Cardiac ventricle fibroblast (primary cell): ENCODE results near the gene ANKRD35. TPM values are rescaled to one million over a fixed set of nuclear protein-coding genes. Genes with fewer than 3 reads are reported as not detected.

Experiments
- total RNA-seq: library from RNA; depleted of rRNA; stranded (reverse); fragments of >200 nt; gene quantifications from 2 replicates; pipeline ENCODE4 v1.2.3, GENCODE V29; 2015

Gene ANKRD35, protein sequence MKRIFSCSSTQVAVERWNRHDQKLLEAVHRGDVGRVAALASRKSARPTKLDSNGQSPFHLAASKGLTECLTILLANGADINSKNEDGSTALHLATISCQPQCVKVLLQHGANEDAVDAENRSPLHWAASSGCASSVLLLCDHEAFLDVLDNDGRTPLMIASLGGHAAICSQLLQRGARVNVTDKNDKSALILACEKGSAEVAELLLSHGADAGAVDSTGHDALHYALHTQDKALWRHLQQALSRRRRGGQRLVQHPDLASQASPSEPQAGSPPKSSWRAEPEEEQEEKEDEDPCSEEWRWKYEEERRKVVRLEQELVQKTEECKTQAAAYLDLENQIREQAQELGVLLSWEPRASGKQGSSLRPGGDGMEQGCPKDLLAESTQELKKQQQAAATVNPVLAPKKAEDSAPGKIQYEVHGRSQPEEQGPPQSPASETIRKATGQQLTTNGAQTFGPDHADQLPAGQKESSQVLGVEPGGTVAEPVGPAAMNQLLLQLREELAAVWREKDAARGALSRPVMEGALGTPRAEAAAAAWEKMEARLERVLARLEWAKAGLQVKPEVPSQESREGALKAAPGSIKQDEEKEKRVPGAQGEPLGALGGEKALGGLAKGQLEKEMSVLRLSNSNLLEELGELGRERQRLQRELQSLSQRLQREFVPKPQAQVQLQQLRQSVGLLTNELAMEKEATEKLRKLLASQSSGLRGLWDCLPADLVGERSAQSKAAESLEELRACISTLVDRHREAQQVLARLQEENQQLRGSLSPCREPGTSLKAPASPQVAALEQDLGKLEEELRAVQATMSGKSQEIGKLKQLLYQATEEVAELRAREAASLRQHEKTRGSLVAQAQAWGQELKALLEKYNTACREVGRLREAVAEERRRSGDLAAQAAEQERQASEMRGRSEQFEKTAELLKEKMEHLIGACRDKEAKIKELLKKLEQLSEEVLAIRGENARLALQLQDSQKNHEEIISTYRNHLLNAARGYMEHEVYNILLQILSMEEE
- total RNA-seq: 4.2 and 5.0 TPM in 2 replicates

DNA sequence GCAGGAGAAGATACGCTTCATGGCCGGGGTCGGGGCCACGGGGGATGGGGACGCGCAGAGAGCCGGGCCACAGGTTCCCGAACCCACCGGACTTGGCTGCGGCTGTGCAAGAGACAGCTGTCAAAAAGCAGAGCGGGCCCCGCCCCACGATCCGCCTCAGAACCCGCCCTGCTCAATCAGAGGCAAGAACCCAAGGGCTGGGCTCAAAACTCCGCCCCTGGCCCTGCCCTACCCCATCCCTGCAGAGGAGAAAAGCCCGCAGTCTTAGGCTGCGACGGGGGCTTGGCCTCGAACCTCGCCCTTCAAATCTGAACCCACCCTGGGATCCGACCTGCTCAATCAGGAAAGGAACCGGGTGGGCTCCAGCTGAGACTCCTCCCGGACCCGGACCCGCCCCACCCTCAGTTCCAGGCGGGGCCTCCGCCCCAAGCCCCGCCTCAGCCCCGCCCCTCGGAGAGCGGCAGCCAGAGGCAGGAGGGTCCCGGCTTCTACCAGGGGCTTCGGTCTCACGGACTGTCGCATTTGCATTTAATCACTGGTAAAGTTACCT, at the start of gene ANKRD35:
ANKRD35 (minus strand) TSS at position 129 of the 550 bp plus-strand sequence; CDS start at position 21, 108 bp downstream.

DNA sequence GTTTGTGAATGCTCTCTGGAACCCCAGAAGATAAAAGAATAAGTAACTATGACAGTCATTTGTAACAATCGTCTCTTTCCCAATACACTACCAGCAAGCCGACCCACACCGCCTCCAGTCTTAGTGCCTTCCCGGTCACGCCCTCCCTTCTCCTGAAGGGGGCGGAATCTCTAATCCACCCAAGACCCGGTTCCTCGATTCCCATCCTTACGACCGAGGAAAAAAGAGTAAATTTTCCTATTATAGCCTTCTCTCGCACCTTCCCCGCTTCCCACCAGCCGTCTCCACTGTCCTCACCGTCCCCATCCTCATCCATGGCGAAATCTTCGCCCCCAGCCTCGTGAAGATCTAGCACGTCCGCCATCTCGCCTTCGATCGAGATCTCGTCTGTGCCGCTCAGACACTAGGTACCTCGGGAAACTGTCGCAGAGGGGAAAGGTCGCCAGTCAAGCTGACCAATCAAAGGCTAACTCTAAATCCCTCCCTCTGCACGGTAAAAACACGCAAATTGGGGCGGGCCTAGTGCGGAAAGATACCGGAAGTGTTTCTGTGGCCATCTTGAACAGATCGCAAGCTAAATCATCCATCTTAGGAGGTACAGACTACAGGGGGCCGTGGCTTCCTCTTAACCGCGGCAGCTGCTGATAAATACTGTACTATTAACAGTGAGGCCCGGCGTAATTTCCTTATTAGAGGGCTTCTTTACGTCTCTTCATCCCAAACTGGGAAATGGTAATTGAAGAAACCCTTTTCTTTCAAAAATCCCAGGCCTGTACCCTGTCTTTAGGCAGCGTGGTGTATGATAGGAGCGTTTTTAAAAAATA, 41.6 kb upstream of the ANKRD35 start, which contains the start of gene RBM8A:
RBM8A (minus strand) TSS at position 422 of the 824 bp plus-strand sequence; CDS start at position 364, 58 bp downstream.

DNA sequence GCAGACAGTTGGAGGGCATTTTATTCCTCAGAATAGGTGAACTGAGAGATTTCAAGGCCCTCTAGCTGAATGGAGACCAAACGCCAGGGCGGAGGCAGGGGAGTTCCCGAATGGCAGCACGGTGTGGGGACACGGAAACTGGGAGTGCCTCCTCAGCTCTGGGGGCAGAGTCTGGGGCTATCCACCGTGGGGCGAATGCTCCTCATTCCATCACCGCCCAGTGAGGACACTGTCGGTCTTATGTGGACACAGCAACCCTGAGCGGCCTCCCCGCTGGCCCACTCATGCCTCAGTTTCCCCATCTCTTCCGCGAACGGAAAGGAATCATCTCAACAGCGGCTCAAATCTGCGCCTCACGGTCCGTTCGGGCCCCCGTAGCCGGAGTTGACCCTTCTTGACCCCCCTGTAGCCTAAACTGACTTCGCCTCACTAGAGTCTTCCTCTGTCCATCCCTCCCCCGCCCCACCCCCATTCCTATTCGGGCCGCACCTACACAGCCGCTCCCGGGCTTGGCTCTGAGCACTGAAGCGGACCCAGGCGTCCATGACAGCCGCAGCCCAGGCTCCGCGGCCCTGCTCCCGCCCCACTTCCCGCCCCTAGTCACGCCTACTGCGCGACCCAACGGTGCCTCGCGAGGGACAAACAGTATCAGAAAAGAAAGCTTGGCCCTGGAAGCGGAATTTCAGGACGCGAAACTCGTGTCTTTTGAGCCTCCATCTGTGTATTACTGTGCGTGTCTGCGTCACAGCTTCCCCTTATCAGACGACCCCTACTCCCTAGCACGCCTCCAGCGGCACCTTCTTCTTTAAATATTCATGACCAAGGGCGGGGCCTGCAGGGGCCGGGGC, 32.7 kb upstream of the ANKRD35 start, which contains the start of gene PEX11B:
PEX11B (minus strand) TSS at position 574 of the 848 bp plus-strand sequence; CDS start at position 545, 29 bp downstream.

DNA sequence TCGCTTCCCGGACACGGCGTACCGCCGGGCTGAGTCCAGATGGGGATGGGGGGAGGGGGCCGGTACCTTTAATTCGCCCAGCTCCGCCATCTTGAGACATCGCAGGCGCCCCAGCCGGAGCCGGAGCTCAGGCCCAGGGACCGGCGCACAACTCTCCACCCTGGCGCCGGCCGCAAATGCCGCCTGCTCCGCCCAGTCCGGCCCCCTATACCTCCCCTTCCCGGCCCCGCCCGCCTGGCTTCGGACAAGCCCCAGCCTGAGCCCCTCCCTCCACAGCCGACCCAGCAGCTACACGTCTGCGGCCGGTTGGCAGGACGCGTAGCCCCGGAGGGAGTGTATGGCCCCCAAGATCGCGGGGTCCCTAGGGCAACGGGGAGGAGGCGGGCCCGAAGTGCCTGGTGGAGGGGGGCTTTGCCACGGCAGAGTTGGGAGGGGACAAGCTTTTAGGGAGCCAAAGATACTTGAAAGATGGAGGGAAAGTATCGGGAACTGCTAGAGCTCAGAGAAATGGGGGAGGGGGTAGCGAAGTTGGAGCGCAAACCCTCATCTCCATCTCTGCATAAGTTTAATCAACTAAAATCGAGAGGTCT, 26.7 kb downstream of the ANKRD35 start, which contains the start of gene PIAS3:
PIAS3 (minus strand) TSS at position 181 of the 590 bp plus-strand sequence; CDS start at position 90, 91 bp downstream.

DNA sequence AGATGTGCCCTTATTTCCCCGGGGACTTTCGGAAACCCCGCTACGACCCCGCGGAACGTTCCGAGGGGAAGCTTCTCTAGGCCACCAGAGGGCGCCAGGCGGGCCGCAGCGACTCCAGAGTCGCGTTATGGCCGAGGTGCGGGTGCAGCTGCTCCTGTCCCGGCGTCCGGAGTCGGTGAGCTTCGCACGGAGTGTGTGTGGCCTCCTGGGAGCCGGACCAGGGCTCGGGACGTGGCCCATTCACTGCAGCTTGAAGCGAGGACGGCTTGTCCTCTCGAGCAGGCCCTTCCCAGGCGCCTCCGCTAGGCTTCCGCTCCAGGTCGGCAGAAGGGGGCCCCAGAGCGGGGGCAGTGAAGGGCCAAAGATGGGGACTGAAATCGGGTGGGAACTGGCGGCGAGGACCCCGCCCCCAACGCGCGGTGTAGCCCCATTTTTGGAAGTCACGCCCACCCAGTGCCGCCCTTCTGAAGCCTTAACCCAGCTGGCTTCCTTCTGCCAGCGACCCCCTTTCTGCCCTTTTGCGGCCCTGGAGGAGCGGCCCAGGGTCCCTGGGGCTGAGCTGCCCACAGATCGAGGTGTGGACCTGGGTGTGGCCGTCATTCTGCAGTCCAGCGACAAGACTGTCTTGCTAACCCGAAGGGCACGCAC, 40.0 kb downstream of the ANKRD35 start, which contains the start of gene NUDT17:
NUDT17 (plus strand) TSS at position 117 of the 648 bp plus-strand sequence; CDS start at position 128, 11 bp downstream.

DNA sequence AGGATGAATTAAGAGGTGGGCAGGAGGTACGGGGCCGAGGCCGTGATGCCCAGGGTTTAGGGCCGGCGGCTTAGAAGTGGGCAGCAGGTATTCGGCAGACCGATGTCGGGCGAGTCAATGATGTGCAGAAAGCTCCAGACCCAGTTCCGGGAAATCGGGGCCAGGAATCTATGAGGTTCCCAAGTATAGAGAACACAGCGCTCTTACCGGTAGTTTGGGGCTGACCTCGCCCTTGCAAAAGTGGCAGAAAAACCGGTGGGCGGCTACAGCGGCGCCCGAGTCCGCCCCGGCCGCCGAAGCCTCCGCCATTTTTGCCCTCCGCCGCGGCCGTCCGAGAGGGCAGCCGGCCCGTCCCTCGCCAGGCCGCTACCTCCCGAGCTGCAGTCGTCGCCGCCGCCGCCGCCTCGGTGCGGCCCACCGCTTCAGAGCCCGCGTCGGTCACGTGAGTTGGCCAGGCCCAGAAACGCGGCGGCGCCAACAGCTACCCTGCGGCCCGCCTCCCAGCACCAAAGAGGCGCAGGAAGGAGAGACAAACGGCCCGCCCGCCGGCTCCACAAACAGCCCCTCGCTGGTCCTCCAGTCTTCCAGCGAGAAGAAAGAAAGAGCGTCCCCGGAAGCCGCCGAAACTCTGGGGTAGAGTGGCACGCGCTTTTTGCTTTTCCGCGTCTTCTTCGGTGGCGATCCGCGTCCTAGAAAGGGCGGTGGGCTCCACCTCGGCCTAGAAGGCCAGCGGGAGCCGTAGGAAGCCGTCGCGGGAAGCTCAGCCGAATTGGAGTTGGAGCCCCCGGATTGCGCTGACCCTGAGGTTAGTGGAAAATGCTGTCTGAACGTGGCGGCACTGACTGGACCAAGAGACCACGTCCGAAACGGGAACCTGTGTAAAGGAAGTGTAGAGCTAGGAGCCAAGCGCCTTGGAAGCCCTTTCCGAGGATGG, 61.8 kb downstream of the ANKRD35 start, which contains the start of the genes POLR3C and RNF115:
POLR3C (plus strand) TSS at position 636 of the 934 bp plus-strand sequence. CDS start 1,577 bp downstream, outside the sequence.
RNF115 (minus strand) TSS at position 531 of the 934 bp plus-strand sequence; CDS start at position 309, 222 bp downstream.

Other genes with a start within 250 kb of the ANKRD35 start
- gene PDZK1, start 178.5 kb downstream of the ANKRD35 start, total RNA-seq: 0.10 TPM in 1 of 2 replicates, not detected in the other
- gene CD160, start 166.4 kb downstream of the ANKRD35 start, total RNA-seq: not detected in 2 replicates
- 6.8 and 8.2 TPM in 2 replicates for gene RNF115, start 61.8 kb downstream of the ANKRD35 start, total RNA-seq
- gene POLR3C, start 61.7 kb downstream of the ANKRD35 start, total RNA-seq: 22.8 and 25.5 TPM in 2 replicates
- gene NUDT17, start 40.2 kb downstream of the ANKRD35 start, total RNA-seq: 0.69 and 1.4 TPM in 2 replicates
- gene PIAS3, start 26.8 kb downstream of the ANKRD35 start, total RNA-seq: 26.1 and 26.3 TPM in 2 replicates
- 12.8 and 13.1 TPM in 2 replicates for gene ITGA10, start 24.2 kb upstream of the ANKRD35 start, total RNA-seq
- gene PEX11B, start 32.9 kb upstream of the ANKRD35 start, total RNA-seq: 22.8 and 25.9 TPM in 2 replicates
- gene RBM8A, start 41.6 kb upstream of the ANKRD35 start, total RNA-seq: 115 and 134 TPM in 2 replicates
- 36.6 and 45.0 TPM in 2 replicates for gene LIX1L, start 72.2 kb upstream of the ANKRD35 start, total RNA-seq
- 0.39 and 0.75 TPM in 2 replicates for gene ANKRD34A, start 78.7 kb upstream of the ANKRD35 start, total RNA-seq
- gene POLR3GL, start 78.8 kb upstream of the ANKRD35 start, total RNA-seq: 10.4 and 13.9 TPM in 2 replicates
- gene TXNIP, start 110.7 kb upstream of the ANKRD35 start, total RNA-seq: 274 and 291 TPM in 2 replicates
- not detected in 2 replicates for gene HJV, start 135.9 kb upstream of the ANKRD35 start, total RNA-seq